22Rv1 (cell line): Measurements from ENCODE around the gene AGBL3.

Experiments
- H3K27ac ChIP-seq: fragments of 450-650 bp; 2 replicates; pipeline ENCODE4 v1.5.1; 2017
- ZFX ChIP-seq: fragments of 450-650 bp; IDR thresholded peaks from 2 replicates; pipeline ENCODE4 v1.6.1; 2017; ENCODE audit warnings: antibody characterized with exemption, borderline replicate concordance
- TF ChIP-seq, protein P1 (sequence below): fragments of 450-650 bp; IDR thresholded peaks from 2 replicates; pipeline ENCODE4 v1.5.1; 2017; ENCODE audit warnings: mild to moderate bottlenecking

Gene AGBL3

DNA sequence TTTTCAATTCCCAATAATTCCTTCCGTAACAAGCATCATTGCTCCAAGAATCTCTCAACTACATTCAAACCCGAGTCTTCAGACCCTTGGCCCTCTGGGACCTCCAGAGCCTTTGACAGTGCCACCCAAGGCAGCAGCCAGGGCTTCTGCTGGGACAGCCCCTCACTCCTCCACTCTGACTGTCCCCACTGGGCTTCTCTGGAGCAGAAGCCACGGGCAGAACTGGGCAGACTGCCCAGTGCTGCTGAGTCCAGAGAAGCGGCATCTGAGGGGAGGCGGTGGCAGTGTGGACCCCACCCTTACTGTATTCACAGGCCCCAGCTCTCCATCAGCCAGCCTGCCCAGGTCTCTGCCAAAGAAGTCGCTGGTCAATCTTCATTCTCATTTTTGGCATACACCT, 175.4 kb downstream of the AGBL3 start:
- H3K27ac ChIP-seq = no peak overlapping the region
- no peak for TF ChIP-seq ZFX
- TF ChIP-seq, protein P1, sequence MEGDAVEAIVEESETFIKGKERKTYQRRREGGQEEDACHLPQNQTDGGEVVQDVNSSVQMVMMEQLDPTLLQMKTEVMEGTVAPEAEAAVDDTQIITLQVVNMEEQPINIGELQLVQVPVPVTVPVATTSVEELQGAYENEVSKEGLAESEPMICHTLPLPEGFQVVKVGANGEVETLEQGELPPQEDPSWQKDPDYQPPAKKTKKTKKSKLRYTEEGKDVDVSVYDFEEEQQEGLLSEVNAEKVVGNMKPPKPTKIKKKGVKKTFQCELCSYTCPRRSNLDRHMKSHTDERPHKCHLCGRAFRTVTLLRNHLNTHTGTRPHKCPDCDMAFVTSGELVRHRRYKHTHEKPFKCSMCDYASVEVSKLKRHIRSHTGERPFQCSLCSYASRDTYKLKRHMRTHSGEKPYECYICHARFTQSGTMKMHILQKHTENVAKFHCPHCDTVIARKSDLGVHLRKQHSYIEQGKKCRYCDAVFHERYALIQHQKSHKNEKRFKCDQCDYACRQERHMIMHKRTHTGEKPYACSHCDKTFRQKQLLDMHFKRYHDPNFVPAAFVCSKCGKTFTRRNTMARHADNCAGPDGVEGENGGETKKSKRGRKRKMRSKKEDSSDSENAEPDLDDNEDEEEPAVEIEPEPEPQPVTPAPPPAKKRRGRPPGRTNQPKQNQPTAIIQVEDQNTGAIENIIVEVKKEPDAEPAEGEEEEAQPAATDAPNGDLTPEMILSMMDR = no peak

- TF ChIP-seq, protein P1 = no peak
- no peak for TF ChIP-seq ZFX
- no peak overlapping the region for H3K27ac ChIP-seq
Measured at GRCh38 chr7:135162382-135163001, 176.2 kb downstream of the AGBL3 start.

- H3K27ac ChIP-seq = no peak overlapping the region
- TF ChIP-seq, protein P1 = peak; percentile 71
- no peak for TF ChIP-seq ZFX
Measured at GRCh38 chr7:135164357-135165061, 178.2 kb downstream of the AGBL3 start.

GRCh38 chr7:135165862-135166261, 179.6 kb downstream of the AGBL3 start:
- no peak overlapping the region for H3K27ac ChIP-seq
- TF ChIP-seq, protein P1 = no peak
- no peak for TF ChIP-seq ZFX

DNA sequence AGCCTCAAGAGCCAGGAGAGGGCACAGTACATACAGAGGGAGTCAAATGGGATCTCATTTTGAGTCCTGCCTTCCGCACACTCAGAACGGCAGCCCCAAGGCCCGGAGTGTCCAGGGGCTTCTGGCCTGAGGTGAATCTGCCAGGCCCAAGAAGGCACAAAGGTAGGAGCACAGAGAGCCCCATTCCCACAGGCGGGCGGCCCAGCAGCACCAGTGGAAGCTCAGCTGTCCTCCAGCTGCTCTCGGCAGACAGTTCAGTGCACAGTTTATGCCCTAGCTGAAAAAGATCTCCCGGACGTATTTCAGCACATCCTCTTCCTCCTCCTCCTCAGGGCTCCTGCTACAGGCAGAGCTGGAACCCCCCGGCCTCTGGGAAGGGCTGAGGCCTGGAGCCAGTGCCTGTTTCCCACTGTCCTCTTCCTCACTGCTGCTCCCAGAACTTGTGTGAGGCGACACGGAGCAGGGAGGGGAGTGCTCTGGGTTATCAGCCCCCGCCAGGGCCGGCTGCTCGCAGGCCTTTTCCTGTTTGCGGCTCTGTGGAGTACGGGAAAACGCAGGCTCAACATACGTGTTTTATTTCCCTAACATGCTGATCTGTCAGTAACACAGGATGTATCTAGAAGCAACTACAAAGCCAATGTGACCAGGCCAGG, 180.2 kb downstream of the AGBL3 start:
- TF ChIP-seq ZFX = no peak
- TF ChIP-seq, protein P1 = no peak
- no peak overlapping the region for H3K27ac ChIP-seq

DNA sequence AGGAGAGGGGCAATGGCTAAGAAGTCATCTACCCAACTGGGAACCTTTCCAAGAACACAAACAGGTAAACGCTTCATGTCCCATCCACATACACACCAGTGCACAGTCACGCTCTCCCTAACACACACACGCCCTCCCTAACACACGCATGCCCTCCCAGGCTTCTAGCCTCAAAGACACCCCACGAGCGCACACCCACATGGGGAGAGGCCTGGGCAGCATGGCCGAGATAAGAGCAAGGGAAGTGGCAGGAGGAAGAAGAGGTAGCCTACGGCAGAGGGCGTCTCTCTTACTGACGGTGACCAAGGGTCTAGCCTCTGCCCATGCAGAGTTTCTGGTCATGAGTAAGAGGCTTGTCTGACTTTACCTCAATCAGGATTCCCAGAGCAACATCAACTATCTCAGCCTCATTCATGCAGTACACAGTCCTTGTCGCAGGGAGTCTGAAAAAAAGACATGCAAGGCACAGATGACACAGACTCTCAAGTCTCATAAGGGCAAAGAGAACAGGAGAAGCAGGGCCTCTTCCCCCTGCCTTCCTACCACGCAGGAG, 181.1 kb downstream of the AGBL3 start:
- H3K27ac ChIP-seq = no peak overlapping the region
- no peak for TF ChIP-seq ZFX
- TF ChIP-seq, protein P1 = no peak
